ENCODE data around the gene NPHP4.

NPHP4 gene

DNA sequence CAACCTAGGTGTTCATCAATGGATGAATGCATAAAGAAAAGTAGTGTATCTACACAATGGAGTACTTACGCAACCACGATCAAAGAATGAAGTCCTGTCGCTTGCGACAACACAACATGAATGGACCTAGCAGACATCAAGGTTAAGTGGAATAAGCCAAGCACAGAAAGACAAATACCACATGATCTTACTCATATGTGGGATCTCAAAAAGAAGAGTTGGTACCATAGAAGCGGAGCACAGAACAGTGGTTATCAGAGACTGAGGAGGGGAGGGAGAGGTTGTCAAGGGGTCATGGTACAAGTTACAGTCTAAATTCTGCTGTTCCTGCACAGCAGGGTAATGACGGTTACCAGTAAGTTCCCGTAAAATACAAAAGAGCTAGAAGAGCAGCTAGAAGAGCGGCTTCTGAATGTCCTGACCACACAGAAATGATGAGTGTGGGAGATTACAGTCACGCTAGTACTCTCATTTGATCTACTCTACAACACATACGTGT, 36.7 kb downstream of the NPHP4 start:
- Histone ChIP-seq H3K4me3 (ENCODE audit: low read length in 2 of 2) (no peak overlapping the region), H3K9ac (ENCODE audit: low read length in 2 of 2) (no peak overlapping the region), H3K27me3 (ENCODE audit: control insufficient read depth in 1 of 2, insufficient read depth in 2 of 2, low read length in 2 of 2) (no peaks in the 10 kb centered on the region), H3K27ac (ENCODE audit: low read length) (no peak overlapping the region), H3K36me3 (ENCODE audit: control insufficient read depth in 2 of 2, insufficient read depth in 2 of 2, low read length in 2 of 2) (peaks cover 7 to 26% of the 10 kb centered on the region in 2 donors), H3K9me3 (ENCODE audit: control insufficient read depth in 2 of 2, low read length in 2 of 2) (no peaks in the 10 kb centered on the region), H3K4me1 (ENCODE audit: control insufficient read depth, insufficient read depth, low read length) (no peaks in the 10 kb centered on the region)

GRCh38 chr1:5954964-5955363, 37.3 kb downstream of the NPHP4 start:
- H3K36me3 ChIP-seq (ENCODE audit: control insufficient read depth in 2 of 2, insufficient read depth in 2 of 2, low read length in 2 of 2): peaks cover 7 to 20% of the 10 kb centered on the region in 2 donors
- no peaks in the 10 kb centered on the region for H3K27me3 ChIP-seq (ENCODE audit: control insufficient read depth in 1 of 2, insufficient read depth in 2 of 2, low read length in 2 of 2)
- no peak overlapping the region for H3K9ac ChIP-seq (ENCODE audit: low read length in 2 of 2)
- H3K4me3 ChIP-seq (ENCODE audit: low read length in 2 of 2): no peak overlapping the region
- no peak overlapping the region for H3K27ac ChIP-seq (ENCODE audit: low read length)
- H3K9me3 ChIP-seq (ENCODE audit: control insufficient read depth in 2 of 2, low read length in 2 of 2): no peaks in the 10 kb centered on the region
- H3K4me1 ChIP-seq (ENCODE audit: control insufficient read depth, insufficient read depth, low read length): no peaks in the 10 kb centered on the region

- H3K36me3 ChIP-seq (ENCODE audit: control insufficient read depth in 2 of 2, insufficient read depth in 2 of 2, low read length in 2 of 2): peaks cover 7 to 16% of the 10 kb centered on the region in 2 donors
- no peaks in the 10 kb centered on the region for H3K27me3 ChIP-seq (ENCODE audit: control insufficient read depth in 1 of 2, insufficient read depth in 2 of 2, low read length in 2 of 2)
- no peak overlapping the region for H3K4me3 ChIP-seq (ENCODE audit: low read length in 2 of 2)
Observed at GRCh38 chr1:5953386-5953785, 38.8 kb downstream of the NPHP4 start.

GRCh38 chr1:5951846-5952410, 40.3 kb downstream of the NPHP4 start:
- H3K4me3 ChIP-seq (ENCODE audit: low read length in 2 of 2): no peak overlapping the region
- no peaks in the 10 kb centered on the region for H3K4me1 ChIP-seq (ENCODE audit: control insufficient read depth, insufficient read depth, low read length)
- no peaks in the 10 kb centered on the region for H3K9me3 ChIP-seq (ENCODE audit: control insufficient read depth in 2 of 2, low read length in 2 of 2)
- no peak overlapping the region for H3K27ac ChIP-seq (ENCODE audit: low read length)
- no peaks in the 10 kb centered on the region for H3K27me3 ChIP-seq (ENCODE audit: control insufficient read depth in 1 of 2, insufficient read depth in 2 of 2, low read length in 2 of 2)
- peaks cover 9 to 17% of the 10 kb centered on the region in 2 donors for H3K36me3 ChIP-seq (ENCODE audit: control insufficient read depth in 2 of 2, insufficient read depth in 2 of 2, low read length in 2 of 2)
- H3K9ac ChIP-seq (ENCODE audit: low read length in 2 of 2): no peak overlapping the region

More at GRCh38 chr1:5953386-5953785, 38.8 kb downstream of the NPHP4 start:
- H3K27ac ChIP-seq (ENCODE audit: low read length): no peak overlapping the region
- H3K4me1 ChIP-seq (ENCODE audit: control insufficient read depth, insufficient read depth, low read length): no peaks in the 10 kb centered on the region
- no peak overlapping the region for H3K9ac ChIP-seq (ENCODE audit: low read length in 2 of 2)
- no peaks in the 10 kb centered on the region for H3K9me3 ChIP-seq (ENCODE audit: control insufficient read depth in 2 of 2, low read length in 2 of 2)

GRCh38 chr1:5950994-5951785, 41.0 kb downstream of the NPHP4 start:
- Histone ChIP-seq H3K4me1 (ENCODE audit: control insufficient read depth, insufficient read depth, low read length) (no peaks in the 10 kb centered on the region), H3K27ac (ENCODE audit: low read length) (no peak overlapping the region), H3K9ac (ENCODE audit: low read length in 2 of 2) (no peak overlapping the region), H3K36me3 (ENCODE audit: control insufficient read depth in 2 of 2, insufficient read depth in 2 of 2, low read length in 2 of 2) (peaks cover 9 to 23% of the 10 kb centered on the region in 2 donors), H3K4me3 (ENCODE audit: low read length in 2 of 2) (no peak overlapping the region), H3K9me3 (ENCODE audit: control insufficient read depth in 2 of 2, low read length in 2 of 2) (no peaks in the 10 kb centered on the region), H3K27me3 (ENCODE audit: control insufficient read depth in 1 of 2, insufficient read depth in 2 of 2, low read length in 2 of 2) (no peaks in the 10 kb centered on the region)

GRCh38 chr1:5950201-5950895, 41.9 kb downstream of the NPHP4 start:
- no peaks in the 10 kb centered on the region for H3K27me3 ChIP-seq (ENCODE audit: control insufficient read depth in 1 of 2, insufficient read depth in 2 of 2, low read length in 2 of 2)
- H3K27ac ChIP-seq (ENCODE audit: low read length): no peak overlapping the region
- no peak overlapping the region for H3K9ac ChIP-seq (ENCODE audit: low read length in 2 of 2)
- no peak overlapping the region for H3K4me3 ChIP-seq (ENCODE audit: low read length in 2 of 2)
- H3K4me1 ChIP-seq (ENCODE audit: control insufficient read depth, insufficient read depth, low read length): no peaks in the 10 kb centered on the region
- H3K36me3 ChIP-seq (ENCODE audit: control insufficient read depth in 2 of 2, insufficient read depth in 2 of 2, low read length in 2 of 2): peaks cover 9 to 20% of the 10 kb centered on the region in 2 donors
- no peaks in the 10 kb centered on the region for H3K9me3 ChIP-seq (ENCODE audit: control insufficient read depth in 2 of 2, low read length in 2 of 2)

DNA sequence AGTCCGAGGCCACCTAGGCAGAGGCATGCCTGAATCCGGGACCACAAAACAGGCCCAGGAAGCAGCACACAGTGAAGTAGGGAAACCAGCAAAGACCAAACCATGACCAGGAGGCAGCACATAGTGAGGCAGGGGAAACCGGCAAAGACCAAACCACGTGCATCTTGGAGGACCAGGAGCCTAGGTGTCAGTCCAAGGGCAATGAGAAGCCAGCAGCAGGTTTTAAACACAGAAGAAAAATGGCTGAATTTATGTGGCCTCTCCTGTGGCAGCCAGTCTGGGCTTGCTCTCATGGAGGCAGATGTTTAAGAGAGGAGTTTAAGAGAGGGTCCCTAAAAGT, 42.5 kb downstream of the NPHP4 start:
- Histone ChIP-seq H3K27me3 (ENCODE audit: control insufficient read depth in 1 of 2, insufficient read depth in 2 of 2, low read length in 2 of 2) (no peaks in the 10 kb centered on the region), H3K9ac (ENCODE audit: low read length in 2 of 2) (no peak overlapping the region), H3K27ac (ENCODE audit: low read length) (no peak overlapping the region), H3K36me3 (ENCODE audit: control insufficient read depth in 2 of 2, insufficient read depth in 2 of 2, low read length in 2 of 2) (peaks cover 9 to 18% of the 10 kb centered on the region in 2 donors), H3K9me3 (ENCODE audit: control insufficient read depth in 2 of 2, low read length in 2 of 2) (no peaks in the 10 kb centered on the region), H3K4me3 (ENCODE audit: low read length in 2 of 2) (no peak overlapping the region), H3K4me1 (ENCODE audit: control insufficient read depth, insufficient read depth, low read length) (no peaks in the 10 kb centered on the region)

- Histone ChIP-seq H3K27ac (ENCODE audit: low read length) (no peak overlapping the region), H3K36me3 (ENCODE audit: control insufficient read depth in 2 of 2, insufficient read depth in 2 of 2, low read length in 2 of 2) (peaks cover 9 to 18% of the 10 kb centered on the region in 2 donors), H3K9me3 (ENCODE audit: control insufficient read depth in 2 of 2, low read length in 2 of 2) (no peaks in the 10 kb centered on the region), H3K4me1 (ENCODE audit: control insufficient read depth, insufficient read depth, low read length) (no peaks in the 10 kb centered on the region), H3K9ac (ENCODE audit: low read length in 2 of 2) (no peak overlapping the region), H3K27me3 (ENCODE audit: control insufficient read depth in 1 of 2, insufficient read depth in 2 of 2, low read length in 2 of 2) (no peaks in the 10 kb centered on the region), H3K4me3 (ENCODE audit: low read length in 2 of 2) (no peak overlapping the region)
Observed at GRCh38 chr1:5949085-5949760, 43.0 kb downstream of the NPHP4 start.

- Histone ChIP-seq H3K36me3 (ENCODE audit: control insufficient read depth in 2 of 2, insufficient read depth in 2 of 2, low read length in 2 of 2) (peaks cover 6 to 18% of the 10 kb centered on the region in 2 donors), H3K4me1 (ENCODE audit: control insufficient read depth, insufficient read depth, low read length) (no peaks in the 10 kb centered on the region)
Observed at GRCh38 chr1:5948681-5949005, 43.6 kb downstream of the NPHP4 start.

DNA sequence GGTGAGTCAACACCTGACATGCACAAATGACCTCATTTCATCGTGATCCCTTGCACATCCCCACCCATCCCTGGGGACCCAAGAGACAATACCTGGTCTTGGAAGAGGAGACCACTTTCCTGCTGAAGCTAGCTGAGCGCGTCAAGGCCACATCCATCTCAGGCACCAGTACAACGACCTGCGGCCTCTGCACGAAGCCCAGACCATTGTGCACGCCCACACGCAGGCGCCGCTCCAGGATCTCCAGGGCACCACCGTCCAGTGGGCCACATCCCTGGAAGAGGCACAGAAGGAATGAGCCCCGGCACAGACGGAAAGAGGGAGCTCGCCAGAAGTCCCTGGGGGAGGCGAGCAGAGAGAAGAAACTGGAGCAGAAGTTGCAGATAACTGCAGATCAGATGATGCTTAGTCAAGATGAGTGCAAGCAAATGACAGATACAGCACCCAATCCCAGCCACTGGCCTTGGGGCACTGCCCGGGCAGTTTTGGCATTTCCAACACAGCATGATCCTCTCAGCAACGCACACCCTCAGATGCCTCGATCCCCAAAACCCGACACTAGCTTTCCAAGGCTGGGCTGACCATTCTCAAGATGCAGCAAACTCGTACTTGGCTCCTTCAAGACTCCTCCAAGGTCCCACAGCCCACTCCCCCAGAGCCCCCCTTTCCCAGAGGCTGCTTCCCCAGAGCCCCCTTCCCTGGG, 44.1 kb downstream of the NPHP4 start:
- Histone ChIP-seq H3K9me3 (ENCODE audit: control insufficient read depth in 2 of 2, low read length in 2 of 2) (no peaks in the 10 kb centered on the region), H3K4me1 (ENCODE audit: control insufficient read depth, insufficient read depth, low read length) (no peaks in the 10 kb centered on the region), H3K4me3 (ENCODE audit: low read length in 2 of 2) (no peak overlapping the region), H3K9ac (ENCODE audit: low read length in 2 of 2) (no peak overlapping the region), H3K27ac (ENCODE audit: low read length) (no peak overlapping the region), H3K27me3 (ENCODE audit: control insufficient read depth in 1 of 2, insufficient read depth in 2 of 2, low read length in 2 of 2) (no peaks in the 10 kb centered on the region), H3K36me3 (ENCODE audit: control insufficient read depth in 2 of 2, insufficient read depth in 2 of 2, low read length in 2 of 2) (peaks cover 3 to 15% of the 10 kb centered on the region in 2 donors)

More at GRCh38 chr1:5948681-5949005, 43.6 kb downstream of the NPHP4 start:
- Histone ChIP-seq H3K27ac (ENCODE audit: low read length) (no peak overlapping the region), H3K4me3 (ENCODE audit: low read length in 2 of 2) (no peak overlapping the region), H3K9me3 (ENCODE audit: control insufficient read depth in 2 of 2, low read length in 2 of 2) (no peaks in the 10 kb centered on the region), H3K27me3 (ENCODE audit: control insufficient read depth in 1 of 2, insufficient read depth in 2 of 2, low read length in 2 of 2) (no peaks in the 10 kb centered on the region), H3K9ac (ENCODE audit: low read length in 2 of 2) (no peak overlapping the region)
